Hematopoietic multipotent progenitor cell treated with erythropoietin and hydrocortisone succinate and interleukin-3 and kit ligand, for 15 days (in vitro differentiated cells): ENCODE data around the gene FALEC.

Experiments
- DNase-seq: peaks from one replicate; pipeline ENCODE4 v3.0.0-alpha.2; 2015; ENCODE audit warnings: low spot score

Gene FALEC

GRCh38 chr1:150515328-150516049 lies at the start of gene FALEC:
Gene FALEC (plus strand): TSS chr1:150515752.
- DNase-seq, result peak; percentile 96

- no peak for DNase-seq
Observed at GRCh38 chr1:150466964-150467363, 48.6 kb upstream of the FALEC start.

GRCh38 chr1:150469291-150469690 lies 46.3 kb upstream of the FALEC start:
- no peak for DNase-seq

- DNase-seq, result no peak
Observed at GRCh38 chr1:150472601-150473200, 42.9 kb upstream of the FALEC start.

GRCh38 chr1:150473659-150474058 lies 41.9 kb upstream of the FALEC start:
- no peak for DNase-seq

- no peak for DNase-seq
Observed at GRCh38 chr1:150474869-150475268, 40.7 kb upstream of the FALEC start.

GRCh38 chr1:150476754-150477153 lies 38.8 kb upstream of the FALEC start:
- DNase-seq, result no peak

- no peak for DNase-seq
Observed at GRCh38 chr1:150477320-150477719, 38.2 kb upstream of the FALEC start.

GRCh38 chr1:150477733-150478132 lies 37.8 kb upstream of the FALEC start:
- no peak for DNase-seq

GRCh38 chr1:150479370-150479769 lies 36.2 kb upstream of the FALEC start:
- no peak for DNase-seq

- no peak for DNase-seq
Observed at GRCh38 chr1:150479927-150480352, 35.6 kb upstream of the FALEC start.

GRCh38 chr1:150484431-150484830 lies 31.1 kb upstream of the FALEC start:
- DNase-seq, result no peak

- peak; percentile 15 for DNase-seq
Observed at GRCh38 chr1:150484861-150485260, 30.7 kb upstream of the FALEC start.

GRCh38 chr1:150486966-150487762 lies 28.4 kb upstream of the FALEC start, which contains the start of gene TARS2:
Gene TARS2 (plus strand): TSS chr1:150487419. CDS start chr1:150487451, 32 bp downstream.
- DNase-seq, result peak; percentile 97

GRCh38 chr1:150487763-150488115 lies 27.8 kb upstream of the FALEC start:
- no peak for DNase-seq

- DNase-seq, result no peak
Observed at GRCh38 chr1:150493175-150493574, 22.4 kb upstream of the FALEC start.

- no peak for DNase-seq
Observed at GRCh38 chr1:150498342-150498741, 17.2 kb upstream of the FALEC start.

GRCh38 chr1:150505431-150505830 lies 10.1 kb upstream of the FALEC start:
- DNase-seq, result no peak

GRCh38 chr1:150507912-150508864 lies 7.4 kb upstream of the FALEC start, which contains the start of gene ECM1:
Gene ECM1 (plus strand): TSS chr1:150508109. CDS start chr1:150508210, 101 bp downstream.
- DNase-seq, result no peak

- no peak for DNase-seq
Observed at GRCh38 chr1:150508982-150509381, 6.6 kb upstream of the FALEC start.

GRCh38 chr1:150511551-150511950 lies 4.0 kb upstream of the FALEC start:
- DNase-seq, result no peak
